CD14-positive monocyte (primary cell): ENCODE results near the gene NQO2. TPM values are rescaled to one million over a fixed set of nuclear protein-coding genes. Genes with fewer than 3 reads are reported as not detected.

Experiments
- DNase-seq, 3 donors: peaks; one replicate each; pipeline ENCODE4 v3.0.0-alpha.2; 2011 to 2022
- H2AFZ ChIP-seq: 2 replicates; pipeline ENCODE4 v1.6.0; 2012; ENCODE audit warnings: mild to moderate bottlenecking, low read depth, low read length, inconsistent platforms; ENCODE audit not compliant: insufficient read depth, poor library complexity, severe bottlenecking
- H3K27ac ChIP-seq, 2 donors: 1 replicate in 1 of 2; 2 replicates in 1 of 2; pipeline ENCODE4 v1.5.1; 2012 to 2013; ENCODE audit warnings: low read length in 2 of 2, control low read depth in 1 of 2, inconsistent platforms in 1 of 2, low read depth in 1 of 2, mild to moderate bottlenecking in 1 of 2
- H3K27me3 ChIP-seq, 2 donors: one replicate each; pipeline versions ENCODE4 v1.6.0 to v1.6.1; 2011 to 2013; ENCODE audit warnings: low read length in 2 of 2; ENCODE audit not compliant: control insufficient read depth in 2 of 2, insufficient read depth in 2 of 2
- H3K36me3 ChIP-seq, 2 donors: replicated peaks in 1 of 2; 1 replicate in 1 of 2; 2 replicates in 1 of 2; pipeline versions ENCODE4 v1.5.1 to v1.6.1; 2012 to 2013; ENCODE audit warnings: low read length in 2 of 2, control low read depth in 1 of 2, inconsistent platforms in 1 of 2, mild to moderate bottlenecking in 1 of 2; ENCODE audit not compliant: insufficient read depth in 2 of 2, control insufficient read depth in 1 of 2
- H3K4me1 ChIP-seq, 2 donors: 1 replicate in 1 of 2; 2 replicates in 1 of 2; pipeline versions ENCODE4 v1.5.1 to v1.6.1; 2012 to 2013; ENCODE audit warnings: low read length in 2 of 2, control low read depth in 1 of 2, inconsistent platforms in 1 of 2, mild to moderate bottlenecking in 1 of 2, moderate library complexity in 1 of 2; ENCODE audit not compliant: insufficient read depth in 2 of 2, control insufficient read depth in 1 of 2
- H3K4me2 ChIP-seq: replicated peaks from 2 replicates; pipeline ENCODE3; 2012; ENCODE audit warnings: low read length, moderate library complexity, mild to moderate bottlenecking; ENCODE audit not compliant: poor library complexity, severe bottlenecking; ENCODE audit errors: extremely low read depth
- H3K4me3 ChIP-seq, 3 experiments: fragments of 200-600 bp in 1 of 3; sonication (generic) in 1 of 3; replicated peaks in 1 of 3; 1 replicate in 2 of 3; 2 replicates in 1 of 3; pipeline ENCODE4 v1.5.1; 2011 to 2013; ENCODE audit warnings: low read length in 3 of 3, mild to moderate bottlenecking in 3 of 3, control low read depth in 2 of 3, low read depth in 2 of 3, inconsistent platforms in 1 of 3, moderate library complexity in 1 of 3
- H3K79me2 ChIP-seq: 2 replicates; pipeline ENCODE4 v1.6.0; 2012; ENCODE audit warnings: mild to moderate bottlenecking, control low read depth, inconsistent platforms, low read length, moderate library complexity; ENCODE audit not compliant: insufficient read depth
- H3K9ac ChIP-seq: 2 replicates; pipeline ENCODE4 v1.6.0; 2017; ENCODE audit warnings: low read length, mild to moderate bottlenecking; ENCODE audit not compliant: insufficient read depth, poor library complexity, severe bottlenecking
- H3K9me3 ChIP-seq, 2 donors: replicated peaks in 1 of 2; 1 replicate in 1 of 2; 2 replicates in 1 of 2; pipeline versions ENCODE4 v1.5.1 to v1.6.1; 2012 to 2013; ENCODE audit warnings: low read length in 2 of 2, control low read depth in 1 of 2; ENCODE audit not compliant: control insufficient read depth in 1 of 2, insufficient read depth in 1 of 2
- H4K20me1 ChIP-seq: 2 replicates; pipeline ENCODE4 v1.6.0; 2012; ENCODE audit warnings: mild to moderate bottlenecking, low read length, control low read depth, moderate library complexity; ENCODE audit not compliant: insufficient read depth
- H3K27ac Mint-ChIP-seq, 7 donors: one replicate each; pipeline ENCODE4 v1.8.0; 2020; ENCODE audit warnings: mild to moderate bottlenecking in 7 of 7, mixed read lengths in 7 of 7, moderate library complexity in 6 of 7, inconsistent platforms in 2 of 7
- H3K27me3 Mint-ChIP-seq, 3 donors: one replicate each; pipeline ENCODE4 v1.8.0; 2021 to 2022; ENCODE audit warnings: low read depth in 3 of 3, mild to moderate bottlenecking in 3 of 3, mixed read lengths in 3 of 3, moderate library complexity in 3 of 3, inconsistent platforms in 1 of 3
- H3K36me3 Mint-ChIP-seq, 2 donors: one replicate each; pipeline ENCODE4 v1.8.0; 2020; ENCODE audit warnings: mixed read lengths in 2 of 2, inconsistent platforms in 1 of 2, mild to moderate bottlenecking in 1 of 2
- H3K4me1 Mint-ChIP-seq: one replicate; pipeline ENCODE4 v1.8.0; 2020; ENCODE audit warnings: mild to moderate bottlenecking, mixed read lengths
- H3K4me3 Mint-ChIP-seq, 2 donors: one replicate each; pipeline ENCODE4 v1.8.0; 2020; ENCODE audit warnings: mild to moderate bottlenecking in 2 of 2, mixed read lengths in 2 of 2, moderate library complexity in 1 of 2
- H3K9me3 Mint-ChIP-seq, 7 donors: one replicate each; pipeline ENCODE4 v1.8.0; 2020 to 2022; ENCODE audit warnings: mixed read lengths in 7 of 7, mild to moderate bottlenecking in 6 of 7, moderate library complexity in 6 of 7, inconsistent platforms in 2 of 7
- WGBS: methylation state at CpG from one replicate; pipeline ENCODE4 v1.1.5; 2013; ENCODE audit warnings: missing lambda C conversion rate; ENCODE audit not compliant: insufficient coverage; 5-methylcytosine and 5-hydroxymethylcytosine counted together
- intact Hi-C, 2 donors: fragments of 100-400 bp; cut with micrococcal nuclease; formaldehyde crosslinking; loops; one replicate each; pipeline versions ENCODE4 v1.15.0 to v1.15.1; 2023
- polyA plus RNA-seq, 3 donors: library from polyadenylated mRNA; depleted of rRNA in 1 of 3; unstranded in 2 of 3; stranded (reverse) in 1 of 3; fragments of 300-500 nt in 2 of 3; fragments of >200 nt in 1 of 3; fragmentation: Illumina TruSeq in 2 of 3; gene quantifications; 1 replicate in 2 of 3; 2 replicates in 1 of 3; pipeline ENCODE4 v1.2.3, GENCODE V29; 2012 to 2021
- TF ChIP-seq, protein P1 (sequence below): fragments of 200-600 bp; IDR thresholded peaks from one replicate; pipeline ENCODE4 v1.8.0; 2022; ENCODE audit warnings: antibody characterized with exemption, mild to moderate bottlenecking

The NQO2 gene
- polyA plus RNA-seq, 3 donors = 30.0 to 281 (median 146) TPM

DNA sequence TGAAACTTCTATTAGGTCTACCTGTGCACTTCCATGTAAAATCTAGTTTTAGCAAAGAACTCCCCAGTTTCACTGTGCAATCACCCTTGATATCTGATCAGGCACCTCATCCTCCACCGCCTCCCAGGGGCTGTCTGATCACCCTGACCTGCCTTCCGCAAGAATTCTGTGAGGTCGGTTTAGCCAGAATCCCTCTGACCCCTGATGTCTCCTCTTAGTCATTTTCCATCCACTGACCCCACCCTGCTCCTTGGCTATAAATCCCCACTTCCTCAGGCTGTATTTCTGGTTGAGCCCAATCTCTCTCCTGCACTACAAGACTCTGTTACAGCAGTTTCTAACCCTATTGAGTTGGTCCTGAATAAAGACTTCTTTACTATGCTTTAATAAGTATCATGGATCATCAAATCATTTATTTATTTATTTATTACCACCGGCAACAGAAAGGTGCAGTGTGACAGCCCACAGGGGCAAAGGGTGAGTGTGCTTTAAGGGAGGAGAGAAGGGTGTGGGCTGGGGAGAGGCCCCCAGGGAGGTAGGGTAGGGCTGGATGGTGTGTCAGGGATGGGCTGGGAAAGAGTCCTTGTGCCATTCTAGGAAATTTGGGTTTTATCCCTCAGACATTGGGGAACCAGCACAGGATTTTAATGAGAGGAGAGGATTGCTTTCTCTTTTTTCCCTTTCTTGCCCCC, 17.1 kb upstream of the NQO2 start:
- Histone ChIP-seq H4K20me1 (no peaks in the 10 kb centered on the region), H2AFZ (no peak overlapping the region), H3K4me3 (peak overlapping the region in 1 of 3 experiments; percentile 48), H3K9ac (no peak overlapping the region), H3K36me3 (no peaks in the 10 kb centered on the region), H3K27me3 (no peaks in the 10 kb centered on the region), H3K9me3 (no peaks in the 10 kb centered on the region), H3K4me1 (peaks cover 34 to 40% of the 10 kb centered on the region in 2 donors), H3K27ac (peak overlapping the region; percentile 56 to 87), H3K4me2 (peak overlapping the region; percentile 17), H3K79me2 (no peaks in the 10 kb centered on the region)
- Mint-ChIP-seq H3K27me3 (peaks cover 0 to 2% (median 0%) of the 10 kb centered on the region in 3 donors), H3K4me3 (peak overlapping the region in 1 of 2 donors; percentile 36), H3K9me3 (no peaks in the 10 kb centered on the region), H3K4me1 (peaks cover 43% of the 10 kb centered on the region), H3K36me3 (no peaks in the 10 kb centered on the region), H3K27ac (peak overlapping the region; percentile 87 to 98 (median 94))
- intact Hi-C loops = loop anchor here in 1 of 2 donors (10.0 kb wide), 2 partner anchors 48 to 138 kb away; partner anchors contain the start of gene SERPINB1
- WGBS = 82% methylated on average over 2 of the region's 4 CpGs
- TF ChIP-seq, protein P1, sequence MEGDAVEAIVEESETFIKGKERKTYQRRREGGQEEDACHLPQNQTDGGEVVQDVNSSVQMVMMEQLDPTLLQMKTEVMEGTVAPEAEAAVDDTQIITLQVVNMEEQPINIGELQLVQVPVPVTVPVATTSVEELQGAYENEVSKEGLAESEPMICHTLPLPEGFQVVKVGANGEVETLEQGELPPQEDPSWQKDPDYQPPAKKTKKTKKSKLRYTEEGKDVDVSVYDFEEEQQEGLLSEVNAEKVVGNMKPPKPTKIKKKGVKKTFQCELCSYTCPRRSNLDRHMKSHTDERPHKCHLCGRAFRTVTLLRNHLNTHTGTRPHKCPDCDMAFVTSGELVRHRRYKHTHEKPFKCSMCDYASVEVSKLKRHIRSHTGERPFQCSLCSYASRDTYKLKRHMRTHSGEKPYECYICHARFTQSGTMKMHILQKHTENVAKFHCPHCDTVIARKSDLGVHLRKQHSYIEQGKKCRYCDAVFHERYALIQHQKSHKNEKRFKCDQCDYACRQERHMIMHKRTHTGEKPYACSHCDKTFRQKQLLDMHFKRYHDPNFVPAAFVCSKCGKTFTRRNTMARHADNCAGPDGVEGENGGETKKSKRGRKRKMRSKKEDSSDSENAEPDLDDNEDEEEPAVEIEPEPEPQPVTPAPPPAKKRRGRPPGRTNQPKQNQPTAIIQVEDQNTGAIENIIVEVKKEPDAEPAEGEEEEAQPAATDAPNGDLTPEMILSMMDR = no peak
- peak in 2 of 3 donors; percentile 48 to 62 for DNase-seq

DNA sequence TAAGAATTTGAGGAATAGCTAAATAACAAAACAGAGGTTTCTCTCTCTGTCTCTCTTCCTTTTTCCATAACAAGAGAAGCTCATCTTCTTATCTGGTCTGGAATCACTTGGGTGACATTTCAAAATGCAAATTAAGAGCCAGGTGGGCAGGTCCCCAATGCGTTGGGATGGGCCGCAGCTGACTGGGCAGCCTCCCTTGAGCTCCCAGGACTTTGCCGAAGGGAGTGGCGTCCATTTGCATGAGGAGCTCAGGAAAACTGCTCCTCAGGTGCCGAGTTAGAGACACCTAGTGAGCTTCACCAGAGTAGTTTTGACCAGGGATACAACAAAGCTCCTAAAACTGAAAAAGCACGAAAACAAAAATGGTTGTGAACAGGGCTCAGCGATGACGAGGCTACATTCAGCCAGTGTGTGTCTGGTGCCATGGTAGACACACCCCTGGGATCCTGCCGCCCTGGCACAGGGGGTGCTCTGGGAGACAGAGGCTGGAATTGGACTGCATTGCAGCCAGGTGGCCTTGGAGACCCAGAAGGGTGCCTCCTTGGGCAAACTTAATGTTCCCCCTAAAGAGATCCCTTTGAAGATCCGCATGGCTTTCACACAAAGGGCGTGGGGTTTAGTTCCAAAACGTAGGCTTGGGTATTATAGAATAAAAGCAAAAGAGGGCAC, 14.8 kb upstream of the NQO2 start:
- H3K4me3 Mint-ChIP-seq = no peak overlapping the region
- peaks cover 52% of the 10 kb centered on the region for H3K4me1 Mint-ChIP-seq
- Histone ChIP-seq H2AFZ (no peak overlapping the region), H3K79me2 (no peaks in the 10 kb centered on the region), H3K9ac (no peak overlapping the region), H3K4me2 (no peak overlapping the region), H3K27me3 (no peaks in the 10 kb centered on the region), H4K20me1 (no peaks in the 10 kb centered on the region), H3K4me1 (peaks cover 43 to 56% of the 10 kb centered on the region in 2 donors), H3K4me3 (no peak overlapping the region), H3K9me3 (no peaks in the 10 kb centered on the region), H3K36me3 (no peaks in the 10 kb centered on the region), H3K27ac (no peak overlapping the region)
- intact Hi-C loops = loop anchor here (5.0 to 10.0 kb wide), 4 partner anchors 33 to 143 kb away; partner anchors contain the start of gene SERPINB1 (in 2 of the 2)
- TF ChIP-seq, protein P1 = no peak
- 95% methylated on average over 12 of the region's 12 CpGs for WGBS
- peaks cover 0 to 2% (median 2%) of the 10 kb centered on the region in 3 donors for H3K27me3 Mint-ChIP-seq
- peak overlapping the region in 1 of 7 donors; percentile 72 for H3K27ac Mint-ChIP-seq
- H3K36me3 Mint-ChIP-seq = no peaks in the 10 kb centered on the region
- peaks cover 0 to 2% (median 0%) of the 10 kb centered on the region in 7 donors for H3K9me3 Mint-ChIP-seq
- no peak for DNase-seq
